ENCODE measurements around the gene CX3CR1. TPM values are rescaled to one million over a fixed set of nuclear protein-coding genes. Genes with fewer than 3 reads are reported as not detected.

The CX3CR1 gene
- polyA plus RNA-seq, 1 donor from 2014 or later: not detected

DNA sequence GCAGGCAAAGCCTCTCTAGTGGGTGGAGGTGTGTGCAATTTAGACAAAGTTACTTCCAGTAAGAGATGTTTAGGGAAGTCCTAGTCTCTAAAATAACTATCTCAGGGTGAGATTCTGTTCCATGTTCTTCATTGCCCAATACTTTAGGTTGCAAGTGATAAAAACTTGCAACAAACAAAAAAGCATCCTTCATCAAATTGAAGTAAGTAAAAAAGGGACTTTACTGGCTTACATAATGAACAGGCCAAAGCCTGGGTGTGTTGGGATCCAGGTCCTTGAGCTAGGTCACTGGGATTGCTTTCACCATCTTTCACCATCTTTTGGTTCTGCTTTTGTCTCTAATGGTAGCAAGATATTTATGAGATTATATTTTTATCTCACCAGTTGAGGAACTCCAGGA is 38.3 kb downstream of the CX3CR1 start:
- Histone ChIP-seq H3K9me3 (ENCODE audit: low read length) (no peaks in the 10 kb centered on the region), H3F3A (ENCODE audit: insufficient read depth, low read length, poor library complexity, severe bottlenecking) (no peaks in the 10 kb centered on the region), H3K4me2 (ENCODE audit: low read length) (no peak overlapping the region), H3K36me3 (ENCODE audit: insufficient read depth, low read length) (no peaks in the 10 kb centered on the region), H3K4me3 (ENCODE audit: low read length) (no peak overlapping the region), H2AFZ (ENCODE audit: low read depth, low read length) (no peak overlapping the region), H3K79me2 (replicated peaks; ENCODE audit: insufficient read depth, low read length) (no peaks in the 10 kb centered on the region), H3K9me2 (ENCODE audit: insufficient read depth, low read length) (no peaks in the 10 kb centered on the region), H3K9ac (ENCODE audit: low read length) (no peak overlapping the region), H3K27me3 (ENCODE audit: insufficient read depth, low read depth, low read length) (no peaks in the 10 kb centered on the region), H3K27ac (ENCODE audit: low read length) (no peak overlapping the region), H4K20me1 (ENCODE audit: insufficient read depth) (no peaks in the 10 kb centered on the region)
- TF ChIP-seq SMC3 (conservative IDR thresholded peaks at IDR 0.05; ENCODE audit: poor library complexity) (no peak), TAF1 (IDR thresholded peaks at IDR 0.05; ENCODE audit: low read depth) (no peak), REST (IDR thresholded peaks at IDR 0.05; ENCODE audit: borderline replicate concordance) (no peak), RAD21 (conservative IDR thresholded peaks at IDR 0.05) (no peak), MXI1 (conservative IDR thresholded peaks at IDR 0.05; ENCODE audit: poor library complexity, severe bottlenecking) (no peak), POLR2AphosphoS5 (IDR thresholded peaks at IDR 0.05) (no peak), EP300 (conservative IDR thresholded peaks at IDR 0.05; ENCODE audit: poor library complexity, severe bottlenecking) (no peak), CTCF (IDR thresholded peaks at IDR 0.05; ENCODE audit: poor library complexity, severe bottlenecking) (no peak), EZH2 (IDR thresholded peaks at IDR 0.05; ENCODE audit: borderline replicate concordance, insufficient read depth, low read length, poor library complexity, severe bottlenecking) (no peak)

- Histone ChIP-seq H3K9me2 (ENCODE audit: insufficient read depth, low read length) (no peaks in the 10 kb centered on the region), H3K4me3 (ENCODE audit: low read length) (no peak overlapping the region), H3K27ac (ENCODE audit: low read length) (no peak overlapping the region), H3K4me2 (ENCODE audit: low read length) (no peak overlapping the region), H3F3A (ENCODE audit: insufficient read depth, low read length, poor library complexity, severe bottlenecking) (no peaks in the 10 kb centered on the region), H3K27me3 (ENCODE audit: insufficient read depth, low read depth, low read length) (no peaks in the 10 kb centered on the region), H4K20me1 (ENCODE audit: insufficient read depth) (no peaks in the 10 kb centered on the region), H3K36me3 (ENCODE audit: insufficient read depth, low read length) (no peaks in the 10 kb centered on the region), H2AFZ (ENCODE audit: low read depth, low read length) (no peak overlapping the region), H3K9me3 (ENCODE audit: low read length) (no peaks in the 10 kb centered on the region), H3K9ac (ENCODE audit: low read length) (no peak overlapping the region), H3K79me2 (replicated peaks; ENCODE audit: insufficient read depth, low read length) (no peaks in the 10 kb centered on the region)
- TF ChIP-seq RAD21 (conservative IDR thresholded peaks at IDR 0.05): no peak
These were observed 42.8 kb downstream of the CX3CR1 start for GRCh38 chr3:39237027-39237426.

- H3F3A ChIP-seq (ENCODE audit: insufficient read depth, low read length, poor library complexity, severe bottlenecking): no peaks in the 10 kb centered on the region
- no peak overlapping the region for H3K9ac ChIP-seq (ENCODE audit: low read length)
- H3K9me3 ChIP-seq (ENCODE audit: low read length): no peaks in the 10 kb centered on the region
- no peaks in the 10 kb centered on the region for H3K36me3 ChIP-seq (ENCODE audit: insufficient read depth, low read length)
- H3K9me2 ChIP-seq (ENCODE audit: insufficient read depth, low read length): no peaks in the 10 kb centered on the region
- H4K20me1 ChIP-seq (ENCODE audit: insufficient read depth): no peaks in the 10 kb centered on the region
- H3K4me3 ChIP-seq (ENCODE audit: low read length): no peak overlapping the region
- H3K79me2 ChIP-seq (replicated peaks; ENCODE audit: insufficient read depth, low read length): no peaks in the 10 kb centered on the region
- H3K4me2 ChIP-seq (ENCODE audit: low read length): no peak overlapping the region
- no peak overlapping the region for H2AFZ ChIP-seq (ENCODE audit: low read depth, low read length)
- no peak for TF ChIP-seq CTCF (IDR thresholded peaks at IDR 0.05; ENCODE audit: poor library complexity, severe bottlenecking)
- no peak for TF ChIP-seq SMC3 (conservative IDR thresholded peaks at IDR 0.05; ENCODE audit: poor library complexity)
- no peak overlapping the region for H3K27ac ChIP-seq (ENCODE audit: low read length)
- no peaks in the 10 kb centered on the region for H3K27me3 ChIP-seq (ENCODE audit: insufficient read depth, low read depth, low read length)
These were observed 45.2 kb downstream of the CX3CR1 start for GRCh38 chr3:39234651-39235050.

Data from neural cell (in vitro differentiated cells).